ENCODE measurements around the gene LYRM4.

Gene LYRM4

DNA sequence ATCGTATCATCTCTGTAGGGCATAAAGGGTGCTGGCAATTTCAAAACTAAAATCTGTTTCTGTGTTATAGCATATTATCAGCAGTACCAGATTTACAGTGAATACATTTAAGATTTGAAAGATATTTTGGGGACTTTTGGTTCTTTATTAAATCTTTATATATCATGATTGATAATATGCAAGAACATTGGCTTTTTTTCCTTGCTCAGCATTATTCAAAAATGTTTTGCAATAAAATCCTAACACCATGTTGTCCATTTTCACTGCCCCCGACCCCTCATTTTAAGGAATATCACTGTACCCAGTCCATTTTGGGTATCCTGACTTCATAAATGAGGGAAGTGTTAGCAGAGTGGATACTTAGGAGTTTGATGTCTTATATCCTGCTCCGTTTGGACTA is 16.8 kb upstream of the LYRM4 start:
- TF ChIP-seq, protein P1, sequence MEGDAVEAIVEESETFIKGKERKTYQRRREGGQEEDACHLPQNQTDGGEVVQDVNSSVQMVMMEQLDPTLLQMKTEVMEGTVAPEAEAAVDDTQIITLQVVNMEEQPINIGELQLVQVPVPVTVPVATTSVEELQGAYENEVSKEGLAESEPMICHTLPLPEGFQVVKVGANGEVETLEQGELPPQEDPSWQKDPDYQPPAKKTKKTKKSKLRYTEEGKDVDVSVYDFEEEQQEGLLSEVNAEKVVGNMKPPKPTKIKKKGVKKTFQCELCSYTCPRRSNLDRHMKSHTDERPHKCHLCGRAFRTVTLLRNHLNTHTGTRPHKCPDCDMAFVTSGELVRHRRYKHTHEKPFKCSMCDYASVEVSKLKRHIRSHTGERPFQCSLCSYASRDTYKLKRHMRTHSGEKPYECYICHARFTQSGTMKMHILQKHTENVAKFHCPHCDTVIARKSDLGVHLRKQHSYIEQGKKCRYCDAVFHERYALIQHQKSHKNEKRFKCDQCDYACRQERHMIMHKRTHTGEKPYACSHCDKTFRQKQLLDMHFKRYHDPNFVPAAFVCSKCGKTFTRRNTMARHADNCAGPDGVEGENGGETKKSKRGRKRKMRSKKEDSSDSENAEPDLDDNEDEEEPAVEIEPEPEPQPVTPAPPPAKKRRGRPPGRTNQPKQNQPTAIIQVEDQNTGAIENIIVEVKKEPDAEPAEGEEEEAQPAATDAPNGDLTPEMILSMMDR (IDR thresholded peaks at IDR 0.05; ENCODE audit: low read depth, low read length, missing control alignments), result no peak
- no peak overlapping the region for H3K4me3 ChIP-seq (ENCODE audit: low read depth, low read length)
- no peak for DNase-seq (ENCODE audit: low read depth)
- in situ Hi-C loops (cut with HindIII; ENCODE audit: low sequenced_read_pairs), result no loop called here

DNA sequence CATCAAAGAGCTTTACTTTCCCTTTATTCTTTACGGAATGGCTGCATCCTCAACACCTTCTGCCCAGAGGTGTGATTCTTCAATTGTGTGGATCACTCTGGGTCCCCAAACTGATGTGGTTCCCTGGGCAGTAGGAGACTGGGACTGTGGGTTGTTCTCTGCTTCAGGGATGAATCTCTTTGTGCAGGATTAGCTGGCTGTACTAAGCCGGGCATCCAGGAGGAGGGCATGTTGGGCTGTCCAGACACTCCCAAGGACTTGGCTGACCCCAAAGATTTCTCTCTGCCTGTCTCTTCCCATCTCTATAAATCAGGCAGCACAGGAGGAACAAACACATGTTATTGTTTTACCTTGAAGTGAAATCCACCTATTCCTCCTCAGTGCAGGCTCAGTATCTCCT is 15.8 kb upstream of the LYRM4 start:
- H3K4me3 ChIP-seq (ENCODE audit: low read depth, low read length), result no peak overlapping the region
- in situ Hi-C loops (cut with HindIII; ENCODE audit: low sequenced_read_pairs), result no loop called here
- TF ChIP-seq, protein P1 (IDR thresholded peaks at IDR 0.05; ENCODE audit: low read depth, low read length, missing control alignments), result no peak

DNA sequence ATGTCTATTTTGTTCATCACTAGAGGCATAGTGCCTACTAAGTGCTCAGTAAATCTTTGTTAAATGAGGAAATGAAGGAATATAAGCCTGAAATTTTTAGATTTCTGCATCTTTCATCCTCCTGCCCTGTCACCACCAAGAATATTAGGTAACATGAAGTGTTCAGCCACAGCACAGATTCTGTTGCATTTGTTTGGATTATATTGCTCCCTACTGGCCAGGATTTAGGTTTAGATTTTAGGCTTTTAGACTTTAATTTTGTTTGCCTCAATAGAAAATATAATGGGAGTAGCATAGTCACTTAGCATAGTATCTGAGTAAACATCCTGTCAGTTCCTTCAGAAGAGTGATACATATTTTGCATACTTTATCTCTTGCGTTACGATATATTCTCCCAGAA is 14.7 kb upstream of the LYRM4 start:
- no peak overlapping the region for H3K4me3 ChIP-seq (ENCODE audit: low read depth, low read length)
- TF ChIP-seq, protein P1 (IDR thresholded peaks at IDR 0.05; ENCODE audit: low read depth, low read length, missing control alignments), result no peak
- DNase-seq (ENCODE audit: low read depth), result no peak
- in situ Hi-C loops (cut with HindIII; ENCODE audit: low sequenced_read_pairs), result no loop called here

More for the DNA sequence above, 15.8 kb upstream of the LYRM4 start:
- DNase-seq (ENCODE audit: low read depth), result no peak

DNA sequence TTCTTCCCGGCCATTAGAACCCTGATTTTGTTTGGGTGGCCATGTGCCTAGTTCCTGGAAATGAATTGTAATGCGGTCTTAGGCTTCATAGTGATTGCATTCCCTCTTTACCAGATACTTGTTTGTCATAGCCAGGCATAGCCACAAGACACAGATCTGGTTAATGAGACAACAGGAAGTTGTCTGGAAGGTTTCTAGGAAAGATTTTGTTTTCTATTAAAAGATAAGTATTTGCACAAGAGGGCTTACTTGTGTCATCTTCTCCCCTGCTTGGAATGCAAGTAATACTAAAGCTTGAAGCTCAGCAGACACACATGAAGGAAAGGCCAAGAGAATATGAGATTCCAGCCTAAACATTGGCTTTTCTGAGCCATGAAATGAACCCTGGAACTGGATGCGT is 13.5 kb upstream of the LYRM4 start:
- in situ Hi-C loops (cut with HindIII; ENCODE audit: low sequenced_read_pairs), result no loop called here
- no peak overlapping the region for H3K4me3 ChIP-seq (ENCODE audit: low read depth, low read length)
- TF ChIP-seq, protein P1 (IDR thresholded peaks at IDR 0.05; ENCODE audit: low read depth, low read length, missing control alignments), result no peak
- DNase-seq (ENCODE audit: low read depth), result no peak

DNA sequence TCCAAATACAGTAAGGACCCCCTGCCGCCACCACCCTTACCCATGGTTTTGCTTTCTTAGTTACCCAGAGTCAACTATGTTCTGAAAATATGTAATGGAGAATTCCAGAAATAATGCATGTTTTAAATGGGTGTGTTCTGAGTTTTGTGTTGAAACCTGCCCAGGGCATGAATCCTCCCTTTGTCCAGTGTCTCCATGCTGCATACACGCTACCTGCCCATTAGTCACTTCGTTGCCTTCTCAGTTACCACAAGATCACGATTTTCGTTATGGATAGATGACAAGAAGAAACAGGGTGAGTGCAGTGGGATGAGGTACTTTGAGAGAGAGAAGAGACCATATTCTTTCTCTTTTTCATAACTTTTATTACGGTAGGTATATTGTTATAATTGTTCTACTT is 11.2 kb upstream of the LYRM4 start:
- in situ Hi-C loops (cut with HindIII; ENCODE audit: low sequenced_read_pairs), result no loop called here
- no peak for DNase-seq (ENCODE audit: low read depth)
- H3K4me3 ChIP-seq (ENCODE audit: low read depth, low read length), result no peak overlapping the region
- TF ChIP-seq, protein P1 (IDR thresholded peaks at IDR 0.05; ENCODE audit: low read depth, low read length, missing control alignments), result no peak

DNA sequence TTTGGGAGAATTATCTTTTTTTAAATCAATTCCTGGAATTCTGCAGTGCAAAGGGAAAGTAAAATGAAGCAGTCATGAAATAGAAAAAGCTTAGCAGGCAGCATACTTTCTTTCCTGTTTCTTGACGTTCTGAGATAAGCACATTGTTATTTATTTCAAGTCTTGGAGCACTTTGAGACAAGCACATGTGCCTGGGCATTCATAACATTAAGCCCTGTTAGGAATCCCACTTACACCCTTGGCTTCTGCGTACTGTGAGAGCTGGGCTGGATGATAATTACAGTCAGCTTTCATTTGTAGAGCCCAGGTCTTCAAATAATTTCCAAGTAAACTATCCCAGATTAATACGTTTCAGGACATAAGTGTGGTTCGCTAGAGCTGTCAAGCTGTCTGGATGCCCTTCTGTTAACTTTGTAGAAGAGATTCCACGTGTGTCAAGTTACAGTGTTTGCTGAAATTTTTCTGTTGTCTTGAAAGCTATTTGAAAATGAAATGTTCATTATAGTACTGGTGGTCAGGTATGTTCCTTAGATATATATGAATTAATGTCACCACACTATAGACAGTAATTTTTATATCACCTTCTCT is 9.4 kb upstream of the LYRM4 start:
- TF ChIP-seq, protein P1 (IDR thresholded peaks at IDR 0.05; ENCODE audit: low read depth, low read length, missing control alignments), result no peak
- no peak for DNase-seq (ENCODE audit: low read depth)
- H3K4me3 ChIP-seq (ENCODE audit: low read depth, low read length), result no peak overlapping the region
- in situ Hi-C loops (cut with HindIII; ENCODE audit: low sequenced_read_pairs), result no loop called here
